NCI-H1105 (cell line): Measurements from ENCODE around the gene PCYT2.

ENCODE experiments used
- DNase-seq: peaks from one replicate; lab custom pipeline; 2025; lab: John Stamatoyannopoulos, UW

The PCYT2 gene

DNA sequence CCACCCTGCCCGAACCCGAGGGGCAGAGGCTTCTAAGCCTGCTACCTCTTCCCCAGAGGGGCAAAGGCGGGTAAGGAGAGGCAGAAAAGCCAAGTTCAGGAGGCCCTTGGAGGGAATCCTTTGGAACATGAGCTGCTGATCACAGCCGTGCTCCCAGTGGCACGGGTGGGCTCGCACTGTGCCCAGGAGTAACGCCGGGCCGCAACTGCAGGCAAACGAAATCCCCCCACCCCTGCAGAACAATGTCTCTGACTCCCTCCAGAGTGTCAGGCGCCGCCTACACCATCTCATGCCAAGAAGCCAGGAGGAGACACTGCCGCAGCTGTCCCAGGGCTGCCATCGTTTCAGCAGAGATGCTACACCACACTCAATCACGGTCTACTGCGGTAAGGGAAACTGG lies 59.8 kb downstream of the PCYT2 start:
- no peak for DNase-seq
